Stimulated activated CD4-positive, alpha-beta T cell treated with anti-CD3 and anti-CD28 coated beads, Interleukin-2, amount 100 ng/mL, for 48 hours (primary cell): ENCODE data around the gene OSBPL8.

Source experiments
- DNase-seq, 2 donors: peaks; one replicate each; pipeline ENCODE4 v3.0.0-alpha.2; 2020

Gene OSBPL8

DNA sequence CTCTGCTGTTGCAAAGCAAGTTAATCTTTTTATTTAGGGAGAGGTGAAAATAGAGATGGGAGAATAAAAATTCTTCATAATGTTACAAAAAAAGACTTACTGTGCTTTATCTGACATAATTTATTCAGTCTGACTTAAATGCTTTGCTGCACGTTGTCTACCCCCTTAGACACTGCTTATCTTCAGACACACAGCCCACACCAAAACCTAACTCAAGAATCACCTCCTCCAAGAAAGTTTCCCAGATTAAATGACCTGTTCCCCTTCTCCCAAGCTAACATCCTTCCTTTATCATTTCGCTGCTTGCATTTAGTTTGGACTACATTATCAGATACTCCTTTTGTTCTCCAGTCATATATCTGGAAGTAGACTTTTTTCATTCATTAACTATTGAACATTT, 3.8 kb downstream of the OSBPL8 start:
- DNase-seq = no peak

GRCh38 chr12:76555231-76555767, 4.3 kb downstream of the OSBPL8 start:
- DNase-seq = no peak

DNA sequence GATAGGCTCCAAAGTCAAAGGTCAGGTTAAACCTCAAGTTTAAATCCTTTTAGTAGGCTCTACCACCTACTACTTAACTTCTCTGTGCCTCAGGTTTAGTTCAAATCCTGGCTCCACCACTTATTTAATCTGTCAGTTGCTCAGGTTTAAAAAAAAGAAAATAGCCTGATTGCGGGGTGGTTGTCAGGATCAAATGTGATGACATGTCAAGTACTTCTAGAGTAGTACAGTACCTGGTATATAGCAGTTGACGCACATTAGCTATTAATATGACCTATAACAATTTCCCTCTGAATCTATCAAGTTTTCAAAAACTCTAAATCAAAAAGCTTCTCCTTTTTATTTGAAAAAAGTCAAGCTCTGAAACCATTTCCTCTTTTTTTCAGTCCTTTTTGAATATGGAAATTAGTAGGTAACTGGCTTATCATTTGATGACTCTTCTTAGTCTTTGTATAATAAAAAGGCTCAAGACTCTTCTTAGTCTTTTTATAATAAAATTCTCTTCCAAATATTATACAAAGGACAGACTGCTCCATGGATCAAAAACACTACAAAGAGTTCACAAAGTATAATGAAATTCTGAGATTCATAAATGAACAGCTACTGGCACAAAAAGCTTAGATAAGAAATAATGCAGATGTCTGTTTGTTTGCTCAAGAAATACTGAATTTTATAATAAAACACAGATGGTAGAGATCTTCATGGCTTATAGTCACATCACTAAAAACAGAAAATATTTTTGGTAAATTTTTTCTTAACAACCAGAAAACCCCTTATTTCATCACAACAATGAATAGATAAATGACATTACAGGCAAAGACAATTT, 5.0 kb downstream of the OSBPL8 start:
- no peak for DNase-seq

DNA sequence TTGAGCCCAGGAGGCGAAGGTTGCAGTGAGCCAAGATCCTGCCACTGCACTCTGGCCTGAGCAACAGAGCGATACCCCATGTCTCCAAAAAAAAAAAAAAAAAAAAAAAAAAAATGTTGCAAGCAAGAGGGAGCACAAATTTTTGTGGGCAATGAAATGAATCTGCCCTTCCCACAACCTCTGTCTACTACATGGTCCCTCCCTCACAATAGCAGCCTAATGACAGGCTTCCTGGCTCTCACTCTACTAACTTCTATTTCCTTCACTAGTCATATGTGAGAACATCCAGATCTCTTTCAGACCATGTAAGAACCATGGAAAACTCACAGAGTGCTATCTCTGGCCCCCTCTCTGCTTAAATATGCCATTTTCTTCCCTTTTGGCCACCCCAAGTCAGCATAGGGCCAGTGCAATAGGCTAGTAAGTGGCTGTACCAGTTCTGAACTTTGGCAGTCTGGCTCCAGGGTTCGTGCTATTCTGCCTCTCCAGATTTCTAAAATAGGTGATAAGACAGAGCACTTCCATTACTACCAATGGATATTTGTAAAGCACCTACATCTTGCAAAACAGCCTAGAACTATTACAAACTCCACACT, 7.1 kb downstream of the OSBPL8 start:
- DNase-seq = no peak

DNA sequence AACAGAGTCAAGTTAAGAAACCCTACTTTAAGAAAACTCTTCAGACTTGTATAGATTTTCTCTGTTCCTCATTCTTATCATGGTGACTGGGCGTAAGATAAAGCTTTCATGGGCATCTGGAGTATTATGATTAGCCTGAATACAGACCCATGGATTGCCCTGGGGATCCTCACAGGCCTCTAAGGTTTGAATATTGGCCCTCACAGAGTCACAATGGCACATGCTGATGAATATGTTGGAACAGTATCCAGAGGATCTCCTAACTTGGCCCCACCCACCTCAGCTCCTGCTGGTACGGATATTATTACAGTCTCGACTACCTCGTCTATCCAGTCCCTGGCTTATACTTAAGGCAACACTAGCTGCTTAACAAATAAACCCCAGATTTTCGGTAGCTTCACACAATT, 8.1 kb downstream of the OSBPL8 start:
- no peak for DNase-seq

- DNase-seq = no peak
Observed at GRCh38 chr12:76549131-76549530, 10.4 kb downstream of the OSBPL8 start.

GRCh38 chr12:76548222-76548837, 11.2 kb downstream of the OSBPL8 start:
- no peak for DNase-seq

DNA sequence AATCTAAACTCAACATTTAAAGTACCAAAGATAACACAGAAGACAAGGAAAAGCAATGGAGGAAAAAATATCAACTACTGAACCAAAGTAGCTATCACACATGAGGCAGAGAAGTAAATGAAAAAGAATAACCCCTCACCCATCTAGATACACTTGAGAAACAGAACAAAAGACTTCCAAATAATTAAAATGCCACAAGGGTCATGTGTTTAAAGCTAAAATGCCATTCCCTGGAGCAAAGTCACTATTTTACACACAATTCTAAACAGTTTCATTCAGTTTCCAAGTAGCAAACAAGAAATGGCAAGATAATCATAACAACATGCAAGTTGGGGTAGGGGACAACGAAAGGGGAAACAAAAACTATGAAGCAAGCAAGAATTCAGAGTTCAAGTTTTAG, 12.0 kb downstream of the OSBPL8 start:
- DNase-seq = no peak

DNA sequence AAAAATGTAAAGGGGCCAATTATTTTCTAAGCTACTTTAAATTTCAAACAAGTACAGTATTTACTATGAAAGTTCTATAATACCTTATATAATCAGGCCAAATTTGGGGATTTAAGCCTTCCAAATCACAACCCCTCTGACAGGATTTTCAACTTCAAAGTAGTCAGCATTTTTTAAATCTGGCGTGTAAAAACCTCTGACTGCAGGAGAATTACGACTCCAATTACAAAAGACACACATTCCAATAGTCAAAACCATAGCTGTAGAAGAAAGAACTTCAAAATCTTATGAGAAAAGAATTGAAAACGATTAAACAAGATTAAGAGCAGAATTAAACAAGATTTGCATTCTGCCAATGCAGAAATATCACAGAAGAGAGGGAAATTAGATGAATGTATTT, 12.7 kb downstream of the OSBPL8 start:
- DNase-seq = no peak

- no peak for DNase-seq
Observed at GRCh38 chr12:76545486-76545885, 14.1 kb downstream of the OSBPL8 start.

DNA sequence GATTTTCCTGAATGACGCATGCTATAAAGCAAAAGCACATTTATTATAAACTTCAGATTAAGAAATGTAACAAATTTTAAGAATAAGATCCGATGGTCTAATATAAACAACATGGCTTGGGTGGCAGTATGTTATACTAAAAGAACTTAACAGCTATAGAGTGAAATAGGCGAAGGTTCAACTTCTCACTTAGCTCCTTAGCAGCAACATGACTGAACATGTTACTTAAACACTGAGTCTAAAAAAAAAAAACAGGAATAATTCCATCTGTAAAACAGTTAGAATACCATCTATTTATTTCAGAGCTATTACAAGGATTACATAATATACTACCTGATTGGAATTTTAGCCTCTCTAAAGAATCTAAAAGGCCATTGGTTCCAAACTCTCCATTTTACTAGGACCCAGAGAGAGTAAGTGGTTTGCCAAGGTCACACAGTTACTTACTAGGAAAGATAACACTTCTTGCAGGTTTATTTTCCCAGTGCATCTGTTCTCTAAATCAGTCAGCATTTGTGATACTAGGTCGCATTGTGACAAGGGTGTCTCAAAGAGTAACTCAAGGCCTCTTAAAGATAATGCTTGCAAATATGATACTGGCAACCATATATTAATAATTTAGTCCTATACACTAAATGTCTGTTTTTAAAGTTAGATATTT, 14.8 kb downstream of the OSBPL8 start:
- no peak for DNase-seq

DNA sequence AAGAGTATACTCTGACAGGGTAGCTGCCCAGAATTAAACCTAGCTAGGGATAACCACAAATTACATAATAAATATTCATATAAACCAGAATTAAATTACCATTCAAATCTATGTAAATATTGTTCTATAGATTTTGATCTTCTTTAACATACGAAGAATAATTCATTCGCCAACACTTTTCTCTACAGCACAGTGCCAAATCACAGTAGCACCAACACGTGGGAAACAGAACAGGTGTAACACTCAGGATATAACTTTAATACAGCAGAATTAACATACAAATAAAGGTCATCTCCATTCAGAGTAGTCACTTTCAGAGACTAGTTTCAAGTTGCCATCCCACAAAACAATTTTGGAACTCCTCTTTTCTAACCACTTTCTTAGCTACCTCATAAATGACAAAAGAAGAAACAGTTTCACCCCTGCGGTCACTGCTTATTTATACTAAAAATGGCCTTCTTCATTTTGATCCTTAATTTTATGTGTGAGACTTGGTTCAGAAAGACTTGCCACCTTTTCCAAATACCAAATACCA, 15.7 kb downstream of the OSBPL8 start:
- no peak for DNase-seq

DNA sequence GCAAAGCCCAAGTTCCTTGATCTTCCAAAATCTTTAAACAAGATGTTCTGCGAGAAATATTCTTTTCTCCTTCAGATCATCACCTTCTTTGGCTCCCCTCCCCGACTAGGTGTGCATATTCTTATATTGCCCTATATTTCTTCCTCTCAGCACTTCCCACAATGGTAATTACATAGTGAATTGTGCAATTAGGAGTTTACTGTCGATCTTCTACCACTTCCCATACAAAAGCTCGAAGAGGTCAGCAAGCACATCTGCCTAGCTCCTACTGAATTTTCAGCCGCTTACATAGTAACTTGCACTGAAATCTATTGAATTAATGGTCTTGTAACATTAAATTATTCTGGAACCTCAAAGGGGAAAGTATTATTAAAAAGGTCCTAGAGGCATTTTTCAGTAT, 16.7 kb downstream of the OSBPL8 start:
- DNase-seq = no peak

DNA sequence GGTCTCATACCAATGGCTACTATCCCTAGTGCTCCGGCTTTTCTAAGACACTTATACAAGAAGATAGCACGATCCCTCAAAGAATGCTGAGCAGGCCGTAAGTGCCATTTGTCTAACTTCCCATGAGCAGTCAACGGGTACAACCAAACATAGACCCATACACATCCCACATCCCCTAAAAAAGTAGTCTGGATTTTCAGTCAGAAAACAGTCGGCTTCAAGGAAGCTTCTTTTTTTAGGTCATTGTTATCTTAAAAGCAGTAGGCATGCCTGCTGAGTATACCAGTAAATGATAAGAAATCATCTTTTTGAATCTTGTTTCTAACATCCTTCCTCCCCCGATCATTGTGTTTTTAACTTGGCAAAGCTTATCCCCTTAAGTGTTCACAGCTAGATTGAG, 19.8 kb downstream of the OSBPL8 start:
- no peak for DNase-seq

- no peak for DNase-seq
Observed at GRCh38 chr12:76537923-76538322, 21.6 kb downstream of the OSBPL8 start.

DNA sequence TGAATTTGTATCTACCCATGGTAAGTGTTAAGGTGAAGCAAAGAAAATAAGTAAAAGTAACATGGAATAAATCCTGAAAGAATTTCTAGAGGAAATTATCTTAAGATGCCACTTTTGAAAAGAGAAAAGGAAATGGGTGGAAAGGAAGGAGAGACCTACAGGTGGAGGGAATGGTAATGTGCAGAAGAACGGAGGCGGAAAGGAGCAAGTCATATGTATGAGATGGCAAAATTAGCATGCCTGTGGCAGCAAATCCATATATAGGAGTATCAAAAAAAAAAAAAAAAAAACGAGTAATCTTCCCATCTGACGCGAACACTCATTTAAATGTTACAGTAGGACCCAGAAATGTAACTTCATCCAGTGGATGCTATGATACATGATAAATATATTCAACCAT, 23.0 kb downstream of the OSBPL8 start:
- no peak for DNase-seq

DNA sequence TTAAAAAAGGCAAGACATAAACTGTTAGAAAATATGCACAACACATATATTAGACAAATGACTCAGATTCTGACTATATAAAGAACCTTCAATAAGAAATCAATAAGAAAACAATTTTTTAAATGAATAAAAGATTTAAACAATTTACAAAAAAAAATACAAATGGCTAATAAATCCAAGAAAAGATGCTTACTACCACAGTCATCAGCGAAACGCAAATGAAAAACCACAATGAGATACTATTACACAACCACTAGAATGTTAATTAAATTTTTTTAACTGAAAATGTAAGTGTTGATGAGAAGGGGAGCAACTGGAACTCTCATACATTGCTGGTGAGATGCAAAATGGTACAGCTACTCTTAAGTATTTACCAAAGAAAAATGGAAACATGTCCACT, 24.4 kb downstream of the OSBPL8 start:
- no peak for DNase-seq

- DNase-seq = no peak
Observed at GRCh38 chr12:76533331-76533730, 26.2 kb downstream of the OSBPL8 start.

DNA sequence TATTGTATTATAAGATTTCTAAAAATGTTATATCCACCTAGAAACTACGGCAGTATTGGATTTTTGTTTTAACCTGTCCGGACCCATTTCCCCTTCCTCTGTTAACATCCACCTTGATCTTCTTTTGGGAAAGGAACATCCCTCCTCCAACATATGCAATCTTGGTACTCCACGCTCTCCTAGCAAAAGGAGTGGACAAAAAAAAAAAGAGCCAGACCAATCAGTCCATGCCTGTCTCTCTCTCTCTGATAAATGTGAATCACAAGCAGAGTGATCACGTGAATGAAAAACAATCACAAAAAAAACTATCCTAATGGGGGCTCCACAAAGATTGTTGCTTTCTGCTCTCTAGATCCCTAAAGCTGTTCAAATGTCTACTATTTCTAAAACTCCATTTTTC, 27.1 kb downstream of the OSBPL8 start:
- DNase-seq = no peak

GRCh38 chr12:76531056-76531455, 28.5 kb downstream of the OSBPL8 start:
- no peak for DNase-seq

DNA sequence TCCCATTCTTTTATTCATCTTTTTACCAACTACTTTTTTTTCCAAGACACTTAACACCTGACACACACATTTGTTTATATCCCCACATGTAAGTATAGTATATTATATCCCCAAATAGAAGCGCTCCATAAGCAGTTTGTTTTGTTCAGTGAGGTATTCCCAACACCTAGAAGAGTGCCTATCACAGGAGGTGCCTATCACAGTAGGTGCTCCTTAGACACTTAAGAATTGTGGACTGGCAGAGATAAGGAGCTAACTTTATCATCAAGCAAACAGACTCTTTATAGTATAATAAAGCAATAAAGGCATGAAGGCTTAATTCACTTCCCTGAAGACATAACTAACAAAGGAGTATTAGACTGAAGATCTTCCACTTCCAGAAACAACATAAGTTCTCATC, 29.1 kb downstream of the OSBPL8 start:
- DNase-seq = no peak

- no peak for DNase-seq
Observed at GRCh38 chr12:76529226-76529918, 30.2 kb downstream of the OSBPL8 start.

DNA sequence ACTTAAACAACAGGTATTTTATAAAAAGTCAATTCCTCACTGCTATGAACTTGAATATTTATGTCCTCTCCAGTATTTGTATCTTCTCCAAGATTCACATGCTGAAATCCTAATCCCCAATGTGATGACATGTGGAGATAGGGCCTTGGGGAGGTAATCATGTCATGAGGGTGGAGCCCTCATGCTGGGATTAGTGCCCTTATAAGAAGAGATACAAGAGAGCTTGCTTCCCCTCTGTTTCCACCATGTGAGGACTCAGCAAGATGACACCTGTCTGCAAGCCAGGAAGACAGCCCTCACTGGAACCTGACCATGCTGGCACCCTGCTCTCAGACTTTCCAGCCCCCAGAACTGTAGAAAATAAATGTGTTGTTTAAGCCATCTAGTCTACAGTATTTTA, 36.2 kb downstream of the OSBPL8 start:
- no peak for DNase-seq
